HG03432 (cell line): ENCODE measurements around the gene TSPO2.

Experiments used
- ATAC-seq: cut with Tn5 transposase; IDR thresholded peaks from one replicate; pipeline ENCODE4 v1.9.1; 2021; ENCODE audit warnings: mild to moderate bottlenecking, moderate library complexity; ENCODE audit not compliant: unreplicated experiment

The TSPO2 gene

GRCh38 chr6:41074692-41075436 is 32.6 kb downstream of the TSPO2 start:
- no peak for ATAC-seq

DNA sequence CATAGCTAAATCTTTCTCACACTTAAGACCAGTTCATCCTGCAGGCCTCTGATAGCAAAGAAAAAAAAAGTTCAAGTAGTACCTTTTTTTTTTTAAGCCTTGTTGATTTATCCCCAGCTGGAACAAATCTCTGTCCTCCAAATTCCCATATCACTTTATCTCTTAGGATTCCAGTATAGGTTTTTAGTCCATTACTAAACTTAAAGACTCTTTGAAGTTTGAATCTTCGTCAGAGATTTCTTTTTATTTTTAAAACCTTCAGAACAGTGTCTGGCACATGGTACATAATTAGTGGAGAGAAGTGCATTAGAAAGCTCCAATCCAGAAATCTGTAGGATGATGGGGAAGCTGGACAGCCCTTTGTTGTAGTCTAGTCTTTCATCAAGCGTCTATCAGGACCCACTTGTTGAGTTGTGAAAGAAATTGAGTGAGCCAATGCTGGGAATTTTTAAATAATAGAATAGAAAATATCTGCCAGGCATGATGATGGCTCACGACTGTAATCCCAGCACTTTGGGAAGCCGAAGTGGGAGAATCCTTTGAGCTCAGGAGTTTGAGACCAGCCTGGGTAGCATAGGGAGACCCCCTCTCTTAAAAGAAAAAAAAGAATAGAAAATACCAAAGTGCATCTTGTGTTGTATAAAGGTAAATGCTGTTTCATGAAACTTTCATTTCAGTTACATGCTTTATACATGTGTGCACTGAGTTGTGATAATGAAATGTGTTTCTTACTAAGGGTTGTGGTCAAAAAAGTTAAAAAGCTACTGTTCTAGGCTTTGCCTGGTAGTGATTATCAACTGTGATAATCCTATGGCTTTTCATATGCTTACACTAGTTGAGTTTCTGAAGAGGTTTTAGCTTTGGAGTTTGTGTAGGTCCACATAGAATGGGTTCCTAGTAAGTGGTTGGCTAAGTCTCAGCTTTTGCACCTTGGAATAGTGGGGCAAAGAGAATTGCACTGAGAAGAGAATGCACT is 33.7 kb downstream of the TSPO2 start:
- no peak for ATAC-seq

DNA sequence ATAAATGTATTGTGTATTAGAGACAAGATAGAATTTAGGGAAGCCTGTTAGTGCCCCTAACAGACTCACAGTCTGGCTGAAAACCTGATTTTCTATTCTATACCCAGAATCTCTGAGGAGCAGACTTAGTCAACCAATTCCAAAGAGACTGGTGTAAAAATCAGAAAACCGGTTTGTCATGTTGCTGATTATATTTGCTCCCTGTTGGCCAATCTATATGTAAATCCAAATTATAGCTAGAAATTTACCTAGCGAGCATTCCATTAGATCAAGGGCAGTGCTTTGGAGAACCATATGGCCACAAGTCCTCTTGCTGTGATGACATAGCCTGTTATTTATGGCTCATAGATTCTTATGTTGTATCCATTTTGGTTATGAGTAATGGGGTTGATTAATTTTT is 35.3 kb downstream of the TSPO2 start:
- ATAC-seq: no peak

GRCh38 chr6:41078101-41078500 is 35.8 kb downstream of the TSPO2 start:
- ATAC-seq: no peak

- no peak for ATAC-seq
Observed at GRCh38 chr6:41079080-41079479, 36.8 kb downstream of the TSPO2 start.

- ATAC-seq: no peak
Observed at GRCh38 chr6:41080621-41081020, 38.4 kb downstream of the TSPO2 start.

DNA sequence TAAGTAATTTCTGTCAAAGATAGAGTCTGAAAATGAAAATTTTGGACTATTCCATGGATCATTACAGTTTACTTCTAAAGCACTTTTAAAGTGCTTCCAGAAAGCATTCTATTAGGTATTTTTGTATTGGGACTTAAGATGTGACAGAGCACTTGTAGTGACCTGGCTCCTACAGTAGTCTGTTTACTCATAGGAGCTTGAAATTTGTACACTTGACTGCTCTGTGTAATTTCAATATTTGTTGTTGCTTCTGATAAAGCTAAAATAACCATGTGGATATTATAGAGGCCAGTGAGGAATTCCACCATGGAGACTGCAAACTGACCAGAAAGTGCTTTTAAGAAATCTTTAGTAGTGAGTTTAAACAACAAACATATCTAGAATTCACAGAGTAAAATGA is 40.8 kb downstream of the TSPO2 start:
- no peak for ATAC-seq

- ATAC-seq: no peak
Observed at GRCh38 chr6:41085182-41085581, 42.9 kb downstream of the TSPO2 start.

DNA sequence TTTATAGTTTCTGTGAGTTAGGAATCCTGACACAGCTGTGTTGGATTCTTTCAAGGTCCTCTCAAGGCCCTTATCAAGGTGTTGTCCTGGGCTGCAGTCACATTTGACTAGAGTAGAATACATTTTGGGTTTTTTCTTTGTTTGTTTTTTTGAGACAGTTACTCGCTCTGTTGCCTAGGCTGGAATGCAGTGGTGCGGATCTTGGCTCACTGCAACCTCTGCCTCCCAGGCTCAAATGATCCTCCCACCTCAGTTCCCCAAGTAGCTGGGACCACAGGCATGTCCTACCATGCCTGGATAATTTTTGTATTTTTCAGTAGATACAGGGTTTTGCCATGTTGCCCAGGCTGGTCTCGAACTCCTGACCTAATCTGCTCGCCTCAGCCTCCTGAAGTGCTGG is 46.2 kb downstream of the TSPO2 start:
- ATAC-seq: no peak

GRCh38 chr6:41090841-41091761 is 48.8 kb downstream of the TSPO2 start:
- ATAC-seq: no peak

DNA sequence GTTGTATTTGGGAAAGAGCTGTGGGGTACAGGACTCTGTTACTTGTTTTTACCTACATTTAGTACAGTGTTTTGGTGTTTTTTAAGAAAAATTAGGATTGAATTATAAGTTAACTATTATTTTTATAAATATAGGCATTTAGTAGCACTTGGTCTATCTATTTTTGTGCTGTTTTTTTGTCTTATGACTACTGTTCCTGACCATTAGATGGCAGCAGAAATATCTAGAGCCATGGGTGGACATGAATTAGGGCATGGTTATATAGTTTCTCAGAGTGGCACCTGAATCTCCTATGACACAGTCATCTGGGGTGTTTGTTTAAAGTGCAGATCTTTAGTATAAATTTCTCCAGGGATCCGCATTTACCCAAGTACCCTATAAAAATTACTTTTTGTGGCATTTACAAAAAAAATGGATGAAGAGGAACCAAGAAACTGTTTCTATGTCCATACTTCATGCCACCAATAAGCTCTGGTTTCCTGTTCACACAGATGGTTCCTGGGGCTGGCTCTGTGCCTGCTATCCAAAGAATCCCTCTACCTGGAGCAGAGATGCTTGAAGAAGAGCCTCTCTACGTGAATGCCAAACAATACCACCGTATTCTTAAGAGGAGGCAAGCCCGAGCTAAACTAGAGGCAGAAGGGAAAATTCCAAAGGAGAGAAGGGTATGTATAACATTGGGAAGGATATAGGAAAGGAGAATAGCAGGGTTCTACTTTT is 50.3 kb downstream of the TSPO2 start:
- no peak for ATAC-seq

GRCh38 chr6:41093729-41094128 is 51.5 kb downstream of the TSPO2 start:
- no peak for ATAC-seq
